HL-60 (cell line): ENCODE measurements around the gene TAF1B.

Experiments
- CTCF ChIP-seq: IDR thresholded peaks from one replicate; pipeline ENCODE4 v1.5.1; 2011; ENCODE audit warnings: low read length, control low read depth, inconsistent platforms; ENCODE audit not compliant: insufficient read depth
- POLR2AphosphoS5 ChIP-seq: IDR thresholded peaks from 2 replicates; pipeline ENCODE4 v1.6.1; 2012; ENCODE audit warnings: low read depth
- REST ChIP-seq: IDR thresholded peaks from 2 replicates; pipeline ENCODE4 v1.6.1; 2012; ENCODE audit warnings: low read depth; ENCODE audit not compliant: insufficient replicate concordance

GRCh38 chr2:9905413-9905812 is 62.1 kb downstream of the TAF1B start:
- TF ChIP-seq REST (no peak), CTCF (no peak), POLR2AphosphoS5 (no peak)
